Endothelial cell of umbilical vein (primary cell): ENCODE results near the gene CDK9. TPM values are rescaled to one million over a fixed set of nuclear protein-coding genes. Genes with fewer than 3 reads are reported as not detected.

Source experiments
- BruUV-seq: library from RNA; stranded (reverse); fragments of 400-500 nt; replicated peaks from 2 replicates; lab custom pipeline; 2021; lab: Mats Ljungman, UMichigan
- CTCF ChIA-PET: fragments of 300-600, 350-600 bp; sonication (Branson Sonifier 250); formaldehyde crosslinking; loops from one replicate; lab custom pipeline; 2021; ENCODE audit warnings: antibody characterized with exemption, inconsistent platforms; lab: Charles Lee
- POLR2A ChIA-PET: fragments of 300-600, 350-600 bp; sonication (Branson Sonifier 250); formaldehyde crosslinking; loops from one replicate; lab custom pipeline; 2021; ENCODE audit warnings: antibody characterized with exemption, inconsistent platforms; lab: Charles Lee
- DNase-seq: peaks from one replicate; pipeline ENCODE4 v3.0.0-alpha.2; 2011; ENCODE audit warnings: low read depth, low spot score
- FAIRE-seq: peaks from 2 replicates; lab custom pipeline; 2011; peaks lifted over from hg19 to GRCh38; lab: Jason Lieb, UNC
- H2AFZ ChIP-seq: 2 replicates; pipeline ENCODE4 v1.6.0; 2012; ENCODE audit warnings: low read depth, low read length, control low read depth, inconsistent platforms
- H3K27ac ChIP-seq: 2 replicates; pipeline ENCODE4 v1.5.1; 2011; ENCODE audit warnings: low read depth, mild to moderate bottlenecking, control low read depth, low read length, moderate library complexity; ENCODE audit not compliant: insufficient read depth
- H3K27me3 ChIP-seq, 2 experiments: 2 replicates each; pipeline versions ENCODE4 v1.6.0 to v1.6.1; 2011; ENCODE audit warnings: low read length in 2 of 2, mixed read lengths in 1 of 2; ENCODE audit not compliant: control insufficient read depth in 2 of 2, insufficient read depth in 2 of 2
- H3K36me3 ChIP-seq, 2 experiments: 2 replicates in 1 of 2; 3 replicates in 1 of 2; pipeline ENCODE4 v1.5.1; 2011; ENCODE audit warnings: low read length in 2 of 2, mild to moderate bottlenecking in 1 of 2, moderate library complexity in 1 of 2; ENCODE audit not compliant: control insufficient read depth in 2 of 2, insufficient read depth in 2 of 2; ENCODE audit errors: extremely low read depth in 1 of 2
- H3K4me1 ChIP-seq: 3 replicates; pipeline ENCODE4 v1.5.1; 2011; ENCODE audit warnings: mild to moderate bottlenecking, low read length; ENCODE audit not compliant: control insufficient read depth, insufficient read depth; ENCODE audit errors: extremely low read depth
- H3K4me2 ChIP-seq: 2 replicates; pipeline ENCODE4 v1.6.1; 2011; ENCODE audit warnings: low read length, control low read depth, mixed read lengths; ENCODE audit not compliant: insufficient read depth
- H3K4me3 ChIP-seq, 3 experiments: fragments of 200-600 bp in 1 of 3; sonication (generic), shearing (Covaris generic) in 1 of 3; replicated peaks in 1 of 3; 2 replicates each; pipeline ENCODE4 v1.5.1; 2011 to 2016; ENCODE audit warnings: control low read depth in 3 of 3, low read length in 3 of 3, mild to moderate bottlenecking in 2 of 3, inconsistent platforms in 1 of 3, low read depth in 1 of 3, moderate library complexity in 1 of 3; ENCODE audit not compliant: insufficient read depth in 1 of 3
- H3K79me2 ChIP-seq: 2 replicates; pipeline ENCODE4 v1.6.0; 2012; ENCODE audit warnings: low read length, inconsistent platforms; ENCODE audit not compliant: control insufficient read depth, insufficient read depth
- H3K9ac ChIP-seq: replicated peaks from 2 replicates; pipeline ENCODE3; 2011; ENCODE audit warnings: low read length, control low read depth; ENCODE audit not compliant: insufficient read depth; ENCODE audit errors: extremely low read depth
- H3K9me1 ChIP-seq: replicated peaks from 3 replicates; pipeline ENCODE4 v1.6.0; 2011; ENCODE audit warnings: mild to moderate bottlenecking, low read length; ENCODE audit not compliant: control insufficient read depth, insufficient read depth; ENCODE audit errors: extremely low read depth
- H3K9me3 ChIP-seq: replicated peaks from 2 replicates; pipeline ENCODE4 v1.5.1; 2012; ENCODE audit warnings: low read length, inconsistent platforms; ENCODE audit not compliant: control insufficient read depth, insufficient read depth
- H4K20me1 ChIP-seq: replicated peaks from 2 replicates; pipeline ENCODE3; 2011; ENCODE audit warnings: mild to moderate bottlenecking, low read length; ENCODE audit not compliant: control insufficient read depth, insufficient read depth; ENCODE audit errors: extremely low read depth
- EZH2 ChIP-seq: IDR thresholded peaks from 2 replicates; pipeline ENCODE4 v1.6.1; 2012; ENCODE audit warnings: borderline replicate concordance, low read depth, mild to moderate bottlenecking, moderate library complexity, low read length, inconsistent platforms; ENCODE audit not compliant: severe bottlenecking
- FOS ChIP-seq: IDR thresholded peaks from 2 replicates; pipeline ENCODE4 v1.6.1; 2011; ENCODE audit warnings: mild to moderate bottlenecking, low read length, moderate library complexity, borderline replicate concordance; ENCODE audit not compliant: insufficient read depth
- GATA2 ChIP-seq: IDR thresholded peaks from 2 replicates; pipeline ENCODE4 v1.7.0; 2011; ENCODE audit warnings: low read depth, mild to moderate bottlenecking, moderate library complexity, mixed read lengths, low read length; ENCODE audit not compliant: insufficient read length, insufficient read depth
- JUN ChIP-seq: IDR thresholded peaks from 2 replicates; pipeline ENCODE4 v1.6.1; 2011; ENCODE audit warnings: borderline replicate concordance, low read depth; ENCODE audit not compliant: insufficient read length, insufficient read depth
- MYC ChIP-seq: IDR thresholded peaks from one replicate; pipeline ENCODE4 v1.6.1; 2011; ENCODE audit warnings: mild to moderate bottlenecking, low read depth, low read length
- POLR2A ChIP-seq: IDR thresholded peaks from 2 replicates; pipeline ENCODE4 v1.6.1; 2012; ENCODE audit warnings: low read depth, mild to moderate bottlenecking, control low read depth, low read length
- POLR2AphosphoS5 ChIP-seq: IDR thresholded peaks from 2 replicates; pipeline ENCODE4 v1.6.1; 2012; ENCODE audit warnings: low read depth, mild to moderate bottlenecking, control low read depth, low read length, moderate library complexity; ENCODE audit not compliant: insufficient read depth
- dilution Hi-C: fragments of 300-500 bp; cut with MboI; formaldehyde crosslinking; loops from one replicate; pipeline ENCODE4 v1.15.0; 2019; ENCODE audit warnings: low sequenced_read_pairs; ENCODE audit not compliant: extremely low pct_ligation_motif_present
- intact Hi-C: fragments of 100-400 bp; cut with micrococcal nuclease; formaldehyde crosslinking; loops from one replicate; pipeline ENCODE4 v1.10.0; 2022
- polyA plus RNA-seq, 4 experiments: library from polyadenylated mRNA; depleted of rRNA in 3 of 4; stranded (reverse) in 3 of 4; unstranded in 1 of 4; fragments of >200 nt; gene quantifications; 2 replicates each; pipeline versions ENCODE4 v1.2.1 to v1.2.3, GENCODE V29; 2011 to 2012; ENCODE audit warnings: missing spikeins in 1 of 4
- total RNA-seq: library from RNA; stranded (reverse); gene quantifications from 2 replicates; pipeline ENCODE4 v1.2.3, GENCODE V29; 2021
- TF ChIP-seq, protein P1 (sequence below): IDR thresholded peaks from 2 replicates; pipeline ENCODE4 v1.6.1; 2011; ENCODE audit not compliant: insufficient read depth, insufficient read length
- TF ChIP-seq, protein P2 (sequence below), 2 donors: IDR thresholded peaks; 1 replicate in 1 of 2; 2 replicates in 1 of 2; pipeline ENCODE4 v1.5.1; 2011; ENCODE audit warnings: low read length in 2 of 2, mild to moderate bottlenecking in 2 of 2, moderate library complexity in 2 of 2, control low read depth in 1 of 2, inconsistent platforms in 1 of 2, low read depth in 1 of 2; ENCODE audit not compliant: insufficient read depth in 1 of 2; ENCODE audit errors: extremely low read depth in 1 of 2

CDK9 gene
- total and polyA plus RNA-seq, 2 donors (not counting 3 experiments of a cell fraction or from before 2014, with no cell fraction given) = 92.2 to 124 TPM

DNA sequence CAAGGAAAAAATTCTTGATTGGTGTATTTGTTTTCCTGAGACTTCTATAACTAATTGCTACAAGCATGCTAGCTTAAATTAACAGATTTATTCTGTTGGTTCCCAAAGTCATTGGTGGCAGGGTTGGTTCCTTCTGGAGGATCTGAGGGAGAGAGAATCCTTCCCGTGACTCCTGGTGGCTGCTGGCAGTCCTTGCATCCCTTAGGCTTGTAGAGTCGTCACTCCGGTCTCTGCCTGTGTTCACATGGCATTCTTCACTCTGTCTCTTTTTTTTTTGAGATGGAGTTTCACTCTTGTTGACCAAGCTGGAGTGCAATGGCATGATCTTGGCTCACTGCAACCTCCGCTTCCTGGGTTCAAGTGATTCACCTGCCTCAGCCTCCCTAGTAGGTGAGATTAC lies 5.3 kb downstream of the CDK9 start:
- ChIA-PET POLR2A (interaction anchor here (1.8 kb wide), 1 partner anchor 79 kb away, joined by 4 read pairs; no protein-coding TSS in a partner anchor), CTCF (interaction anchor here (0.6 to 0.8 kb wide), 2 partner anchors 46 to 79 kb away, joined by 3 to 4 read pairs; no protein-coding TSS in a partner anchor)
- Histone ChIP-seq H3K9me1 (no peaks in the 10 kb centered on the region), H3K4me1 (peaks cover 15% of the 10 kb centered on the region), H2AFZ (no peak overlapping the region), H3K27me3 (no peaks in the 10 kb centered on the region), H3K4me3 (no peak overlapping the region), H3K79me2 (peaks cover 50% of the 10 kb centered on the region), H3K36me3 (peaks cover 40 to 43% of the 10 kb centered on the region in 2 experiments), H3K9ac (no peak overlapping the region), H3K9me3 (no peaks in the 10 kb centered on the region), H3K27ac (no peak overlapping the region), H3K4me2 (no peak overlapping the region), H4K20me1 (no peaks in the 10 kb centered on the region)
- TF ChIP-seq JUN (no peak), FOS (no peak), MYC (no peak), POLR2A (no peak), POLR2AphosphoS5 (no peak), EZH2 (no peak), GATA2 (no peak)
- TF ChIP-seq, protein P1, sequence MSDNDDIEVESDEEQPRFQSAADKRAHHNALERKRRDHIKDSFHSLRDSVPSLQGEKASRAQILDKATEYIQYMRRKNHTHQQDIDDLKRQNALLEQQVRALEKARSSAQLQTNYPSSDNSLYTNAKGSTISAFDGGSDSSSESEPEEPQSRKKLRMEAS = no peak
- TF ChIP-seq, protein P2, sequence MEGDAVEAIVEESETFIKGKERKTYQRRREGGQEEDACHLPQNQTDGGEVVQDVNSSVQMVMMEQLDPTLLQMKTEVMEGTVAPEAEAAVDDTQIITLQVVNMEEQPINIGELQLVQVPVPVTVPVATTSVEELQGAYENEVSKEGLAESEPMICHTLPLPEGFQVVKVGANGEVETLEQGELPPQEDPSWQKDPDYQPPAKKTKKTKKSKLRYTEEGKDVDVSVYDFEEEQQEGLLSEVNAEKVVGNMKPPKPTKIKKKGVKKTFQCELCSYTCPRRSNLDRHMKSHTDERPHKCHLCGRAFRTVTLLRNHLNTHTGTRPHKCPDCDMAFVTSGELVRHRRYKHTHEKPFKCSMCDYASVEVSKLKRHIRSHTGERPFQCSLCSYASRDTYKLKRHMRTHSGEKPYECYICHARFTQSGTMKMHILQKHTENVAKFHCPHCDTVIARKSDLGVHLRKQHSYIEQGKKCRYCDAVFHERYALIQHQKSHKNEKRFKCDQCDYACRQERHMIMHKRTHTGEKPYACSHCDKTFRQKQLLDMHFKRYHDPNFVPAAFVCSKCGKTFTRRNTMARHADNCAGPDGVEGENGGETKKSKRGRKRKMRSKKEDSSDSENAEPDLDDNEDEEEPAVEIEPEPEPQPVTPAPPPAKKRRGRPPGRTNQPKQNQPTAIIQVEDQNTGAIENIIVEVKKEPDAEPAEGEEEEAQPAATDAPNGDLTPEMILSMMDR (IDR thresholded peaks at IDR 0.05; ENCODE audit: extremely low read depth in 1 of 2, insufficient read depth in 1 of 2, low read depth in 1 of 2, low read length in 2 of 2) = no peak
- BruUV-seq = no TSS peak
- DNase-seq (no peak), FAIRE-seq (no peak)
- dilution Hi-C loops = no loop called here
- intact Hi-C loops = no loop called here
